ENCODE measurements around the gene SFXN4.

DNA sequence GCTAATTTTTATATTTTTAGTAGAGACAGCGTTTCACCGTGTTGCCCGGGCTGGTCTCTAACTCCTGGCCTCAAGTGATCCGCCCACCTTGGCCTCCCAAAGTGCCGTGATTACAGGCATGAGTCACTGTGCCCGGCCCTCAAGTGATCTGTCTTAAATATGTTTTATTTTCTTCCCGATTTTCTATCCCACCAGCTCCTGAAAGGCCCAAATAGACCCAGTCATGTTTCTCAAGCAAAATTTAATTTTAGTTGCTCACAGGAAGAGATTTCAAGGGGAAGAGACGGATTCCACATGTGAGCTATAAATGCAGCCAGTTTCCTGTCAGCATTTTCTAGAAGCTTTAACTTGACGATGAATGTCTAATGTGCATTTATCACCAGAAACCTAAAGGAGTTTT is 49.6 kb downstream of the SFXN4 start:
- no peak for TF ChIP-seq POLR2A (IDR thresholded peaks at IDR 0.05; ENCODE audit: low read depth, low read length)
- no peak for TF ChIP-seq POLR2AphosphoS5 (IDR thresholded peaks at IDR 0.05; ENCODE audit: low read depth, low read length)

Measured in GM12891 (cell line).